GM21619 (cell line): ENCODE measurements around the gene SCN8A.

ENCODE experiments used
- ATAC-seq: cut with Tn5 transposase; IDR thresholded peaks from one replicate; pipeline ENCODE4 v1.9.1; 2021; ENCODE audit not compliant: unreplicated experiment

Gene SCN8A

DNA sequence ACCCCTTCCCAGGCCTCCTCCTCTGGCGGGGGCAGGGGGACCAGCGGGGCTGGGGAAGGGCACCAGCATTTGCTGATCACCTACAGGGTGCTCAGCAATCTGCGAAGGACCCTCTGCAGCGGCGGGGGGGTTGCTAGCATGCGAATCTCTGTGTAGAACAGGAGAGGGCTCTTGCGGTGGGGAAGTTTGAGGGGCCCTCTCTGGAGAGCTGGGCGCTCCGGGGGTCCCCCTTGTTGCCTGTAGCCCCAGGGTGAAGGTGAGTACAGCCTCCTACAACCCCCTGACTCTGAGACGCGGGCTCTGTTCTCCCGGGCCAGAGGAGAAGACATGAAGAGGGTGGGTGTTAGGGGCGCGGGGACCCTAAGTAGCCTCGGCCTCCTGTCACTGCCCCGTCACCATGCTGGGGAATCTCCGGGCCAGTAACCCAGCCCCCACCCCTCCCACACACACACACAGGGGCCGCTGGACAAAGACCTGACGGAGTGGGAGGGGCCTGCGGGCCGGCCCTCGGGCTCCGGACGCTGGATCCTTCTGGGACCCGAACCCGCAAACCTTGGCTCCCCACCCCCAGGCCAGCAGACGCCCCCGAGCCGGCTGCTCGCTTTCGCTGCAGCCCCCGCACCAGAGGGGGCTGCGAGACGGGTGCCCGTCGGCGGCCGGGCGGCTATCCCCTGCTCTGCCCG, 256.8 kb downstream of the SCN8A start:
- no peak for ATAC-seq

DNA sequence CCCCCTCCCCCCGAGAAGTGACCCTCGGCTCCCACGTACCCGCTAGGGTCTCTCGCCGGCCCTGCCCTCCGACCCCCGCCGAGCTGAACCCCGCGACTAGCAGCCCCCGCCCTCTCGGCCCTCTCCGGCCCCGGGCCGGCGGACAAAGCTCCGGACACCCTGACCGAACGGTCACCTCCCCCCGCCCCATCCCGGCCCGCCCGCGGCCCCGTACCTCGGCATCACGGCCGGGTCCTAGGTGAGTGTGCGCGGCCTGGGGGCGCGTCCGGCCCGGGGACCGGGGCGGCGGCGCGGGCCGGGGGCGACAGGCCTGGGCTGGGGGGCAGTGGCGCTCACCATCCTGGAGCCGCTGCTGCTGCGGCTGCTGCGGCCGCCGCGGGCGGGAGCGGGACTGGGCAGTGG, 257.3 kb downstream of the SCN8A start, which contains the start of gene FIGNL2:
TSS of gene FIGNL2 (minus strand) at position 393 of the 402 bp plus-strand sequence. CDS start 26,305 bp downstream, outside the sequence.
- no peak for ATAC-seq

DNA sequence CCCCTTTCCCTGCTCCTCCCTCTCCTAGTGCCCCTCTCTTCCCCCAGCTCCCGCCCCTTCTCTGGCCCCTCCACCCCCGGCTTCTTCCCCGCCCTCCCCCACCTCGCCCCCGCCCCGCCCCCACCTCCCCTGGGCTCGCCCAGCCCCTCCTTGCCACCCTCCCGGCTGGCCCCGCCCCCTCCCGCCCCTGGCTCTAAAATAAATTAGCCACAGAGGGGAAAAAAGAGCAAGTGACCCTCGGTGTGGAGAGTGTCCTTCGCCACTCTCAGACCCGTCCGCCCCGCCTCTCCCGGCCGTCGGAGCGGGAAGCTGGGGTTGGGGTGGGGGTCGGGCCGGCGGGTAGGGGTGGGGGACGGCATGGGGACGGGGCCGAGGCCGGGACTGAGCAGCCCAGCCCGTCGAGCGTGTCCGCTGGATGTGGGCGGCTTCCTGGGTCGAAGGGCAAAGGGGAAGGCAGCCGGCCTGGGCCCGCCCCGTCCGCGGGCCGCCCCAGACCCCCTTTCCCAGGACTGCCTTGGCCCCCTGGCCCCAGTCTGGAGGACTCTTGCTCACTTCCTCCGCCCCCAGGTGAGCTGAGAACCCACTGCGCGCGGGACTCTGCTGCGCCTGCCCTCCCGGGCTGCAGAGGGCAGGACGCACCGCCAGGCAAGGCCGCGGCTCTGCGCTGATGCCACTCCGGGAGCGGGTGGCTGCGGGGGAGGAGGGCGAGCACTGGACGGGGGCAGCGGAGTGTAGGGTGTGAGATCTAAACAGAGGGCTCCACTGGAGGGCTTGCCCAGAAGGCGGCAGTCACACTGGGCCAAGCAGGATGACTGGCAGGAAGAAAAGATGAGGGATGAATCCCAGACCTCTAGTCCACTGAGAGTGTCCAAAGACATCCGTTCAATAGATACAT, 258.1 kb downstream of the SCN8A start:
- no peak for ATAC-seq

DNA sequence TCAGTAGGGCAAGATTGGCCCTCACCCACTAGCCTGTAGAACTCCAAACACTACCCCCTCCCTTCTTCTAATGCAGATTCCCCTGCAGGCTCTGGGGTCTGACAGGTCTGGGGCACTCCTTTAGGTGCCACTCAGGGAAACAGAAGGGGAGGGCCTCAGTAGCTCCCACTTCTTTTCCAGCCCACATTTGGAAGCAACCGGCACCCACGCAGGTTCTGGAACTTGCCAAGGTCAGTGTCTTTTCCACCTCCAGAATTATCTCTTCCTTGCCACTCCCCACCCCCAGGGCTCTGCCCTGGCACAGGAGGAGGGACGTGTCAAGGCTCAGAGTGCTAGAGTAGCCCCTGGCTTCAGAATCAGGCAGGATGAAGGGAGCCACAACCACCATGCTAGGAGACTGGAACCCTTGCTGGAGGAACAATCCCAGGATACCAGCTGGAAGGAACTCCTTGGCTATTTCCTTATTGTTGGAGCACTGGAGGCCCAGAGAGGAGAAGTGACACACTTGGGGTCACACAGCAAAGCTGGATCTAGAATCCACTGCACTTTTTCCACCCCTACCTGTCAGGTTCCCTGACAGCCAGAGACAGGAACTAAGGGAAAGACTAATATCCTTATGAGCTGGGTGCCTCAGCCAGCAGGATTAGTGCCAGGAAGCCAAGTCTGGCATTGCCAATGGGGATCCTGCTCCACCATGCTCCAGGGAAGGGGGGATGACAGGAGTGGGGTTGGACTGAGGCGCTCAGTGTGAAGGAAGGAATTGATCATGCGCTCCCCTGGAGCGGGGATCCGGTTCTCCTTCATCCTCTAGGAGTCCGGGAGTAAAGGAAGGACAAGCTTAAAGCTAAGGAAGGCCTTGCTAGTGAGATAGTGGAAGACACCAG, 259.3 kb downstream of the SCN8A start:
- ATAC-seq = no peak

DNA sequence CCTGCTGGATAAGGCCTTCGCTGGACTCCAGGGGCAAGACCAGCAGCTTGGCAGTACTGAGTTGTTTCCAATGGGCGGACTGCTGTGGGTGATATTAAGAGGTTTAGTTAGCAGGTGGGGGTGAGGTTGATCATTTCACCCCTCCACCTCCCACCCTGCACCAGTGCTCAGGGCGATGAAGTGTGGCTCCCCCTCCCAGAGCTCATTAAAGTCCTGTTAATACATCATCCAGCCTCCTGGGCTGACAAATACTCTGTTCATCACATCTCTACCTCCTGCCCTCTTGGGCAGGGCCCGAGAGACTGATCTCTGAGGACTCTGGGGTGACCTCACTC, 259.9 kb downstream of the SCN8A start:
- no peak for ATAC-seq

DNA sequence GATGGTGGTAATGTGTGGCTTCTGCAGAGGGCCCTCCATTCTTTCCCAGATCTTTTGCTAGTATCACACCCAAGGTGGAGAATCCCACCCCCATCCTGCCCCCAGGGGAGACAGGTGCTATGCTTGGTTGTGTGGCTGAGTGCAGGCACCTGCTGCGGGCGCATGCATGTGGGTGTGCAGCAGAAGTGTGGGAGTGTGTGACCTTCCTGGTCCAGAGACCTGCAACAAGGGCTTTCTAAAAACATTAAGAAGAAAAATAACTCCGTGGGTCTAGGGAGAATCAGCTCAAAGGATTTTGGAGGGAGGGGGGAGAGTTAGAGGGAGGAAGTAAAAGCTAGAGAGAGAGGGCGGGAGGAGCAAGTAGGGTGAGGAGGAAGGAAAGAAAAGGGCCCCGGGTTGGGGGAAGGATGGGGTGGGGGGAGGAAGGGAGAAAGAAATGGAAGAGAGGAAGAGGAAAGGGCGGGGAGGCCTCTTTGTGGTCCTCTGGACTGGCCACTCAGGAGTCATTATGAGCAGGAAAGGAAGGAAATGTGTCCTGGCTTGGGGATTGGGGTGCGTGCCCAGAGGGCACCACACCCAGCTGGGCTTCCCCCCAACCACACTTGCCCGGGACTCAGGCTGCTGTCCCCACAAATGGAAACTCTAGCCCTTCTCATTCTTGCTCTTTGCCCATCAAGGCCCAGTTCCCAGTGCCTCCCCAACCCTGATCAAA, 260.5 kb downstream of the SCN8A start:
- no peak for ATAC-seq

DNA sequence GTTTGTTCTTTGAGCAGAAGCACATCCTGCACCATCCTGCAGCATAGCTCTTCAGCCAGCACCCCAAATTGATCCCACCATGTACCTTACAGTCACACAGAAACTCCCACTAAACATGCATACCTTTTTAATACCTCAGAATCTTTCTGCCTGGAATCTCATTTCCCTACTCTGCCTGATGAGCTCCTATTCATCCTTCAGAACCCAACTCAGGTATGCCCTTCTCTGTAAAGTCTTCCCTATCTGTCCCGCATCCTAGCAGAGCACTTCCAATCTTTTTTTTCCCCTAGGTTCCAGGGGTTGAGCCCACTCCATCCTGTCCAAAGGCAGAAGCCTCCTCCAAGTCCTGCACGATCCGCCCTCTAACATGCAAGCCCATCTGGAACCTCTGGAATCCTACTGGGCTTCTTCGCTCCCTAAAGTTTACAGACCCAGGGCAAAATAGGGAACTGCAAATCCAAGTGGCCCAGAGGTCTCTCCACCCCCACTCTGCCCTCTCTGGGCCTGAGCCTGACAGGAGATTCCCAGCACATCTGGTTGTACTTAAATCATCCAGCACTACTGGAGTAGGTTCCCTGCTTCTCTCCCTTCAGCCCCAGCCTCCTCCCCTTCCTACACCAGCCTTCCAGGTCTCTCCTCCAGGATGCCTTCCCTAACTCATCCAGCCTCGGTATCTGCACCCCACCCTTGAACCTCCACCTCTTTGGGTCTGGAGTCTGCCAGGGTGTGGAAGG, 261.5 kb downstream of the SCN8A start:
- no peak for ATAC-seq

DNA sequence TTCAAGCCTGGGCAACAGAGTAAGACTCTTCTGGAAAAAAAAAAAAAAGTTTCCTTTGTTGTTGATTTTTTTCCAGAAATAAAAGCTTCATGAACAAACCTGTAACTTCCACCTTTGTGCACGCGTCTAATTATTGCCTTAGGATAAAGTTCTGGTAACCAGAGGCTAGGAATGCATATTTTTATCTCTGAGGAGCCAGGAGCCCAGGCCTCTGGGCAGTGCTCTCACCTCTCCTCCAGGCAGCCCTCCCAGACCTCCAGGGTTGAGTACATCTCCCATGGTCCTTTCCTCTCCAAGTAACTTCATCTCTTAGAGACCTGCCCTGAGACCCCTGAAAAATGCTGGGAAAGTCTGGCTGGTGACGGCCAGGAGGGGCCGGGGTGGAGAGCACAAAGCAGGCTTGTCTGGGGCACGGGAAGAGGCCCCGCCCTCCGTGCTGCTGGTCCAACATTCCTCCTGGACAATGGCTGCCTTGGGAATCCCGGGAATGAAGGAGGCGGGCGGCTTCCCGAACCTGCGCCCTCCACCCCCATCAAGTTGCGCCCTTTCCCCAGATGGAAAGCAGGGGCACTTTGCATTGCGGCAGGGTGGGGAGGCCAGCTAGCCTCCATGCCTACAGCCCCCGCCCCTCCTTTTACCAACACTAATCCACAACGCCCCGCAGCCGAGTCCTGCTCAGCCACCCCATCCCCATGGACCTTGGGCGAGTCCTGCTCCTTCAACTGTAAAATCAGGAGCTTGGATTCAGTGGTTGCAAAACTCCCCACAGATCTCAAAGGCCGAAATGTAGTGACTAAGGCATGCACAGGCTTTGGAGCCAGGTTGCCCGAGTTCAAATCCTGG, 264.8 kb downstream of the SCN8A start:
- ATAC-seq = no peak

DNA sequence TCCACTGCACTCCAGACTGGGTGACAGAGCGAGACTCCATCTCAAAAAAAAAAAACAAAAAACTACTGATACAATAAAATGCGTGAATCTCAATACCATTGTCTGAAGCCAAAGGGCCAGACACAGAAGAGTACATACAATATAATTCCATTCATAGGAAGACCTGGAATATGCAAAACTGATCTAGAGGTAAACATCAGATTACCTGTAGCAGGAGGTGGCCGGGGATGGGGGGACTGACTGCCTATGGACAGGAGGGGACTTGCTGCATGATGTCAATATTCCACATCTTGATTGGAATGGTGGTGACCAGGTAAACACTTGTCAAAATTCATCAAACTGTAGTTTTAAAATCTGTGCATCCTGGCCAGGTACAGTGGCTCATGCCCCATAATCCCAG, 270.0 kb downstream of the SCN8A start:
- ATAC-seq = no peak
